Astrocyte (in vitro differentiated cells and primary cell): ENCODE results near the gene KCNH6. TPM values are rescaled to one million over a fixed set of nuclear protein-coding genes. Genes with fewer than 3 reads are reported as not detected.

ENCODE experiments used
- DNase-seq: peaks from one replicate; pipeline ENCODE4 v3.0.0-alpha.2; 2010; ENCODE audit warnings: low read depth
- FAIRE-seq: peaks from 2 replicates; lab custom pipeline; 2011; peaks lifted over from hg19 to GRCh38; lab: Jason Lieb, UNC
- H2AFZ ChIP-seq: 2 replicates; pipeline ENCODE4 v1.6.0; 2012; ENCODE audit warnings: low read depth, low read length, inconsistent platforms
- H3K27ac ChIP-seq: 2 replicates; pipeline ENCODE4 v1.5.1; 2011; ENCODE audit warnings: low read depth, low read length, inconsistent platforms
- H3K27me3 ChIP-seq: 2 replicates; pipeline ENCODE4 v1.6.0; 2011; ENCODE audit warnings: low read length, inconsistent platforms; ENCODE audit not compliant: insufficient read depth
- H3K36me3 ChIP-seq: 2 replicates; pipeline ENCODE4 v1.5.1; 2011; ENCODE audit warnings: low read length, inconsistent platforms; ENCODE audit not compliant: insufficient read depth
- H3K4me1 ChIP-seq: 2 replicates; pipeline ENCODE4 v1.5.1; 2011; ENCODE audit warnings: low read length, inconsistent platforms; ENCODE audit not compliant: insufficient read depth
- H3K4me2 ChIP-seq: 2 replicates; pipeline ENCODE4 v1.6.0; 2012; ENCODE audit warnings: low read length, inconsistent platforms
- H3K4me3 ChIP-seq: 2 replicates; pipeline ENCODE4 v1.5.1; 2011; ENCODE audit warnings: low read depth, mild to moderate bottlenecking, low read length, inconsistent platforms; ENCODE audit not compliant: insufficient read depth
- H3K79me2 ChIP-seq: 2 replicates; pipeline ENCODE4 v1.6.0; 2012; ENCODE audit warnings: mild to moderate bottlenecking, low read length, inconsistent platforms; ENCODE audit not compliant: insufficient read depth
- H3K9ac ChIP-seq: 2 replicates; pipeline ENCODE4 v1.6.0; 2012; ENCODE audit warnings: mild to moderate bottlenecking, low read length, inconsistent platforms
- H3K9me3 ChIP-seq: 2 replicates; pipeline ENCODE4 v1.5.1; 2012; ENCODE audit warnings: low read depth, mild to moderate bottlenecking, low read length, inconsistent platforms; ENCODE audit not compliant: insufficient read depth
- H4K20me1 ChIP-seq: 2 replicates; pipeline ENCODE4 v1.6.0; 2012; ENCODE audit warnings: low read length, inconsistent platforms; ENCODE audit not compliant: insufficient read depth
- H3K27ac Mint-ChIP-seq: one replicate; pipeline ENCODE4 v1.8.0; 2021; ENCODE audit warnings: mild to moderate bottlenecking, mixed read lengths; ENCODE audit not compliant: unreplicated experiment
- H3K27me3 Mint-ChIP-seq: one replicate; pipeline ENCODE4 v1.8.0; 2021; ENCODE audit warnings: low read depth, mixed read lengths; ENCODE audit not compliant: unreplicated experiment
- H3K36me3 Mint-ChIP-seq: one replicate; pipeline ENCODE4 v1.8.0; 2021; ENCODE audit warnings: low read depth, mixed read lengths; ENCODE audit not compliant: unreplicated experiment
- H3K4me1 Mint-ChIP-seq: one replicate; pipeline ENCODE4 v1.8.0; 2021; ENCODE audit warnings: low read depth, mixed read lengths; ENCODE audit not compliant: unreplicated experiment
- H3K4me3 Mint-ChIP-seq: one replicate; pipeline ENCODE4 v1.8.0; 2021; ENCODE audit warnings: mild to moderate bottlenecking, moderate library complexity, mixed read lengths; ENCODE audit not compliant: unreplicated experiment
- H3K9me3 Mint-ChIP-seq: one replicate; pipeline ENCODE4 v1.8.0; 2021; ENCODE audit warnings: mild to moderate bottlenecking, mixed read lengths; ENCODE audit not compliant: unreplicated experiment
- EZH2 ChIP-seq: IDR thresholded peaks from 2 replicates; pipeline ENCODE4 v1.6.1; 2012; ENCODE audit warnings: mild to moderate bottlenecking, low read length, inconsistent platforms; ENCODE audit not compliant: insufficient read depth
- total RNA-seq: library from RNA; stranded (reverse); gene quantifications from 2 replicates; pipeline ENCODE4 v1.2.1, GENCODE V29; 2021
- TF ChIP-seq, protein P1 (sequence below): IDR thresholded peaks from 2 replicates; pipeline ENCODE4 v1.5.1; 2011; ENCODE audit warnings: low read depth, mild to moderate bottlenecking, inconsistent platforms, low read length, moderate library complexity; ENCODE audit not compliant: insufficient read depth

Gene KCNH6
- total RNA-seq, 1 donor from 2014 or later: not detected

DNA sequence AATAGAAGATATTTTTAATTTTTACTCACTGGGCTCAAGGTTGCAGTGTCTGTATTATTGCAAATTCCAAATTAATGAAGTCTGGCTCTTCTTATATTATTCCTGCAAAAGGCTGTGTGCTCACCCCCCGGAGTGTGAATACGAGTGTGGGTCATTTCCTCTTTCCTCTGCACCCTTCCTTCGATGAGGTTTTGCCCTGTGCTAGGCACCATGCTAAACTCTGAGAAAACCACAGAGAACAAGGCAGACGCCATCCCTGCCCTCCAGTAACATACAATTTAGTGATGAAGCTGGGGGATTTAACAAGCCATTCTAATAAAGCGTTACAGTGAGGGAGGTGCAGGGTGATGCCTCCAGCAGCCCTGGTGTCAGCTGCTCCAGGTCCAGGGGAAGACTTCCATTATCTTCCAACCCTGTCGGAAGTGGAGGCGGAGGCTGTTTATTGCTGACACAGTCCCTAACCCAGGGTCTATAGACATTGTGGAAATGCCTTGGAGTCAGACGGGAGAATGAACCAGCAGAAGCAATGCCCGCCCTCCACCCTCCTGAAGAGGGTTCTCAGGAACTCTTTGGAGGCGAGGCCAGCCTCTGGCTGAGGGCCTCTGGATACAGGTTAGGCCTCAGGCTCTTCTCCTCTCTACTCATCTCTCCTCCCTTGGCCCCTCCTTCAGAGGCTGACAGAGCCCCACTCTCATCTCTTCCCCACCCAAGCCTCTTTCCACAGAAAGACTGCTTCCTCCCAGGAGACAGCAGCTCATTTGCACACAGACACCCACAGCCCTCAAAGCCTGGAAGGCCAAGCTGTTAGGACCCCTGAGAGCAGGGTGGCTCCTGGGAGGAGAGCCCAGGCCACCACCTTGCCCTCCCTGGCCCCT is 48.3 kb upstream of the KCNH6 start:
- Histone ChIP-seq H2AFZ (no peak overlapping the region), H3K9me3 (no peaks in the 10 kb centered on the region), H3K4me2 (no peak overlapping the region), H3K4me3 (no peak overlapping the region), H3K27ac (no peak overlapping the region), H3K27me3 (peaks cover 13% of the 10 kb centered on the region), H3K4me1 (peaks cover 24% of the 10 kb centered on the region), H3K36me3 (no peaks in the 10 kb centered on the region), H4K20me1 (peaks cover 3% of the 10 kb centered on the region), H3K9ac (no peak overlapping the region), H3K79me2 (no peaks in the 10 kb centered on the region)
- H3K27ac Mint-ChIP-seq: no peak overlapping the region
- peaks cover 2% of the 10 kb centered on the region for H3K9me3 Mint-ChIP-seq
- FAIRE-seq: no peak
- DNase-seq: no peak
- H3K36me3 Mint-ChIP-seq: no peaks in the 10 kb centered on the region
- peaks cover 36% of the 10 kb centered on the region for H3K27me3 Mint-ChIP-seq
- TF ChIP-seq, protein P1, sequence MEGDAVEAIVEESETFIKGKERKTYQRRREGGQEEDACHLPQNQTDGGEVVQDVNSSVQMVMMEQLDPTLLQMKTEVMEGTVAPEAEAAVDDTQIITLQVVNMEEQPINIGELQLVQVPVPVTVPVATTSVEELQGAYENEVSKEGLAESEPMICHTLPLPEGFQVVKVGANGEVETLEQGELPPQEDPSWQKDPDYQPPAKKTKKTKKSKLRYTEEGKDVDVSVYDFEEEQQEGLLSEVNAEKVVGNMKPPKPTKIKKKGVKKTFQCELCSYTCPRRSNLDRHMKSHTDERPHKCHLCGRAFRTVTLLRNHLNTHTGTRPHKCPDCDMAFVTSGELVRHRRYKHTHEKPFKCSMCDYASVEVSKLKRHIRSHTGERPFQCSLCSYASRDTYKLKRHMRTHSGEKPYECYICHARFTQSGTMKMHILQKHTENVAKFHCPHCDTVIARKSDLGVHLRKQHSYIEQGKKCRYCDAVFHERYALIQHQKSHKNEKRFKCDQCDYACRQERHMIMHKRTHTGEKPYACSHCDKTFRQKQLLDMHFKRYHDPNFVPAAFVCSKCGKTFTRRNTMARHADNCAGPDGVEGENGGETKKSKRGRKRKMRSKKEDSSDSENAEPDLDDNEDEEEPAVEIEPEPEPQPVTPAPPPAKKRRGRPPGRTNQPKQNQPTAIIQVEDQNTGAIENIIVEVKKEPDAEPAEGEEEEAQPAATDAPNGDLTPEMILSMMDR: no peak
- no peak for TF ChIP-seq EZH2
- H3K4me1 Mint-ChIP-seq: no peaks in the 10 kb centered on the region
- no peak overlapping the region for H3K4me3 Mint-ChIP-seq

DNA sequence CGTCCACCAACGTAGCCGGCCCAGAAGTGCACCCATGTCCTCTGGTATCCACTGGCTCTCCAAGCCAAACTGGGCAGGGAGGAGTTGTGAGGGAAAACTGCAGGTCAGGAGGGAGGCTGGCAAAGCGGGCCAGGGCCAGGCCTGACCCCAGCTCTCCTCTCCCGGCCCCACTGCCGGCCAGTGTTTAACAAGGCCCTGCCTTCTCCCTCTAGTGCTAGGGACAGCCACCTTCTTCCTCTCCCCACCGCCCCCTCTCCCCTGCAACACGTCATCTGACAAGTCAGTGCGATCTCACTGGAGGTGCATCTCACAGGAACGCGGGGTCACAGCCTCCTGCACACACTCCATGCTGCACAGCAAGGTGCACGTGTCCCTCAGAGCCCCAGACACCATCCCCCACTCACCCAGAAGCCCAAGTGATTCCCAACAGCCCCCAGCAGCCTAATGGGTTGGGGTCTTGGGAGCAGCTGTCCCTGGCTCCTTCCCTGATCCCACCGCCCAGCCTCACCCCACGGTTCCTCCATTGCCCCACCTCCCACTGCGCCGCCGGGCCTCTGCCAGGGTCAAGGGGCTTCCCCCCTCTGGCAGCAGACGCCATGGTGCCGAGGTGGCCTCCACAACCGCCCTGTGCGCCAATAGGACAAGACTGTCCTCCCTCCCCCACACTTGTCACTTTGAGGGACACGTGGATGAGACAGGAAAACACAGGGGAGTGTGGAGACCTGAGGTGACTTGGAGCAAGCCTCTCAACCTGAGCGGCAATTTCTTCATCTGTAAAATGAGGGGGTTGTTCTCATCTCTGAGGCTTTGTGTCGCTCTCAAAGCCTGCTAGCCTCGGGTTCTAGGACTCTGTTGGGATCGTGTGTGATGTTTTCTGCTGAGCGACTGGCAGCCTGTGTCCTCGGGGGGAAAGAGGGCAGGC is 47.4 kb upstream of the KCNH6 start:
- no peak overlapping the region for H2AFZ ChIP-seq
- Mint-ChIP-seq H3K9me3 (peaks cover 2% of the 10 kb centered on the region), H3K4me3 (peak overlapping the region; percentile 77), H3K4me1 (no peaks in the 10 kb centered on the region), H3K36me3 (no peaks in the 10 kb centered on the region), H3K27ac (no peak overlapping the region), H3K27me3 (peaks cover 44% of the 10 kb centered on the region)
- H3K4me3 ChIP-seq: no peak overlapping the region
- TF ChIP-seq, protein P1: no peak
- no peak for TF ChIP-seq EZH2
- FAIRE-seq: no peak
- no peaks in the 10 kb centered on the region for H3K79me2 ChIP-seq
- no peak for DNase-seq
- no peaks in the 10 kb centered on the region for H3K36me3 ChIP-seq
- H3K4me1 ChIP-seq: peaks cover 24% of the 10 kb centered on the region
- H3K4me2 ChIP-seq: peak overlapping the region; percentile 86
- peaks cover 8% of the 10 kb centered on the region for H3K27me3 ChIP-seq
- no peaks in the 10 kb centered on the region for H3K9me3 ChIP-seq
- H3K9ac ChIP-seq: no peak overlapping the region
- H3K27ac ChIP-seq: no peak overlapping the region
- H4K20me1 ChIP-seq: peaks cover 3% of the 10 kb centered on the region
